Globus pallidus (tissue), 1 donor: ENCODE measurements around the gene FAM13A.
A peak's percentile ranks its signal among the peaks of the same experiment; 100 is the strongest.
"Not testable (repeated sequence)": the region's sequence is repeated elsewhere in the genome, so short reads cannot be mapped to it uniquely, and the experiment has no call there.

ENCODE experiments used
- DNase-seq: peaks from one replicate; pipeline ENCODE4 v3.0.0-alpha.2; 2015; ENCODE audit warnings: low spot score

FAM13A gene

DNA sequence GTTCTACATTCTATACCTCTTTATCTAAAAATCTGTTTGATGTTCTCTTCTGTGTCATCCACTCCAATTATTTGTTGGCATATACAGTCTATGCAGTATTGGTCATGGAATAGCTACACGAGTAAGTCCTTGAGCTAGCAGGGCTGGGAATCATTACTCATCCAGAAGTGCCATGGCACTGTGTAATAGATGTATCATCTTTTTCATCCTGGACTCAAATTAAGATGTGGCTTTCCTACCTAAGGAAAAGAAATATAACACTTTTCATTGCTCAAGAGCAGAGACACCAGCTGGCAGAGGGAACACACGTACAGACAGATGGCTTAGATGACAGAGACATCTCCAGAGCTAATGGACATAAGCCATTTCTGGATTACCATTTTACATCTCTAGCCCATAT lies 159.8 kb downstream of the FAM13A start:
- DNase-seq: no peak

- DNase-seq: no peak
Observed at GRCh38 chr4:88893961-88894360, 163.0 kb downstream of the FAM13A start.

- no peak for DNase-seq
Observed at GRCh38 chr4:88892646-88893045, 164.3 kb downstream of the FAM13A start.

GRCh38 chr4:88891636-88892035 lies 165.3 kb downstream of the FAM13A start:
- no peak for DNase-seq

GRCh38 chr4:88887409-88887808 lies 169.6 kb downstream of the FAM13A start:
- DNase-seq: not testable (repeated sequence)

DNA sequence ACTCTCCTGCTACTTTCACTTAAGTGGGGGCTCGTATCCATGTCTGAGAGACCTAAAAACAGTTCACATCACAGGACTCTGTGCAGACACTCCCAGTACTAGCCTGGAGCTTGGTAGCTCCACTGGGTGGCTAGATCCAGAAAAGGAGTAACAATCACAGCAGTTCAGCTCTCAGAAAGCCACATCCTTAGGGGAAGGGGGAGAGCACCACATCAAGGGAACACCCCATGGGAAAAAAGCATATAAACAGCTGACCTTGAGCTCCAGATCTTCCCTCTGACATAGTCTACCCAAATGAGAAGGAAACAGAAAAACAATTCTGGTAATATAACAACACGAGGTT lies 175.8 kb downstream of the FAM13A start:
- DNase-seq: no peak

DNA sequence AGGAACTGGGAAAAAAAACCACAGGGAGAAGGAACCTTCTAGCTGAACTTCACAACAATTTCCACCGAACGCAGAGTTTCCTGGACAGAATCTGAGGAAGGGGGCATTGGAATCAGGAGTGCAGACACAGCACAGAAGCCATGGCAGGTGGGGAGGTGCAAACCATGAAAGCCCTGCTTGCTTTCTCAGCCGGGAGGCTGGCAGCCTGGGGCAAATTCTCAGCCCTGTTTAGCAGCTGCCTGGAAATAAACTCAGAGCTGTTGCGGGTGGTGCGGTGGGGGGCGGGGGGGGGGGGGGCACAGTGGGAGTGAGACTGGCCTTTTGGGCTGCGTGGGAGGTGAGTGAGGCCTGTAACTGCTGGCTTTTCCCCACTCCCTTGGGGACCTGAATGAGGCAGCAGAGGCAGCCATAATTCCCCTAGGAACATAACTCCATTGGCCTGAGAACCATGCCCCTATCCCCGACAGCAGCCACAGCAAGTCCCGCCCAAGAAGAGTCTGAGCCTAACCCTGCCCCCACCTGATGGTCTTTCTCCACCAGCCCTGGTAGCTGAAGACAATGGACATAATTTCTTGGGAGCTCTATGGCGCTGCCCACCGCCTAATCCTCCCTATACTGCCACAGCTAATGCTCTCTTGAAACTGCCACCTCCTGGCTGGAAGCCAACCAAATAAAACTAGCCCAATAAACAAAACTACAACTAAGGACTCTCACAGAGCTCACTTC lies 176.3 kb downstream of the FAM13A start:
- DNase-seq: no peak

GRCh38 chr4:88879991-88880390 lies 177.0 kb downstream of the FAM13A start:
- DNase-seq: no peak

- DNase-seq: no peak
Observed at GRCh38 chr4:88878642-88879041, 178.3 kb downstream of the FAM13A start.

GRCh38 chr4:88870428-88870827 lies 186.6 kb downstream of the FAM13A start:
- DNase-seq: no peak

GRCh38 chr4:88868510-88868909 lies 188.5 kb downstream of the FAM13A start:
- DNase-seq: no peak

- DNase-seq: no peak
Observed at GRCh38 chr4:88866862-88867550, 190.0 kb downstream of the FAM13A start.

- DNase-seq: no peak
Observed at GRCh38 chr4:88865466-88865865, 191.5 kb downstream of the FAM13A start.

GRCh38 chr4:88865046-88865445 lies 191.9 kb downstream of the FAM13A start:
- no peak for DNase-seq

GRCh38 chr4:88860586-88860985 lies 196.4 kb downstream of the FAM13A start:
- DNase-seq: no peak

DNA sequence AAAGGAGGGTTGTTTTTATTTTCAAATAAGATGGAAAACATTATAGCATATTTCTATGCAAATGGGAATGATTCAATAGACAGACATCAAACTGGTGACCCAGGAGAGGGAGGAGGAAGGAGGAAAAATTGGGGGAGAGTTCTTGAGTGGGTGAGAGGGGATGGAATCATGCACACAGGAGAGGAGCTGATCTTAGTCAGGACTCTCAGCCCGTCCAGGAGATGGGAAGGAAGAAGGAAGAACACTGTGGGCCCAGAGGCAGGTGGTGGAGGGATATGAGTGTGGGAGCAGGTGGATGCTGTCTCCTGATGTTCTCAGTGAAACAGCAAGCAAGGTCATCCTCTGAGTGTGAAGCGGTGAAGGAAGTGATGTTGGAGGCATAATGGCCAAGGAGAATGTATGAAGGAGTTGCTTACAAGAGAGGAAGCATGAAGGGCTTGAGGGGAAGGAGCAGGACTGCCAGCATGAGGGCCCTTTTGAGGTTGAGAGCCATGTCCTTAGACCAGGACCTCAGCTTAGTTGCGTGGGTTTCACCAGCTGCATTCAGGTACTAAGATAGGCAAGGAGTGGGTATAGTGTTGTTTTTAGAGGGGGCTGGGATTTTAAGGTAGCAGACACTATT lies 197.7 kb downstream of the FAM13A start:
- peak; percentile 5 for DNase-seq

DNA sequence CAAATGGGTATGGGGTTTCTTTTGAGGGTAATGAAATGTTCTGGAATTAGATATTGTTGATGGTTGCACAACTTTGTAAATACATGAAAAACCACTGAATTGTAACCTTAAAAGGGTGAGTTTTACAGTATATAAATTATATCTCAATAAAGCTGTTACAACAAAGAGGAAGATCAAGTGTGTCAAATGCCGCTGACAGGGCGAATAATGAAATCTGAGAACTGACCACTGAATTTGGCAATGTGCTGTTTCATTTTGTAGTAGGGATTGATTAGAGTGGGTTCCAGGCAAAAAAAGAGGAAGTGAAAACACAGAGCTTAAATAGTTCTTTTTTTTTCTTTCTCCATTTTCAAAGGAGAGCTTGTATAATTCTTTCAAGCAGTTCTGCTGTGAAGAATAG lies 198.2 kb downstream of the FAM13A start:
- DNase-seq: peak; percentile 49

DNA sequence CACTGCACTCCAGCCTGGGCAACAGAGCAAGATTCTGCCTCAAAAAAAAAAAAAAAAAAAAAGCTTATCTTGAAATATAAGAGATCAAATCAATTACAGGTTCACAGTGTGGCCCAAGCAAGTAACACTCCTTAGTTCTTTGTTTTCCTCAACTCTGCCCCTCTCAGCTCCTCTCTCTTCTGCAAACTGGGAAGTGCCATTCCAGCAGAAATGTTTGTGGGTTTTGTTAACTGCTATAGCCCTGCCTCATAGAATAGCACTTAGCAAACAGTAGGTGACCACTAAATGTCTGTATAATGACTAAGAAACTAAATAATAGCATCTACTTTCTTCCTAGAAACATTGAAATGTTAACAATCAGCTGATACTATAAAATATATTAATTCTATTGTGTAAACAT lies 199.4 kb downstream of the FAM13A start:
- DNase-seq: peak; percentile 9

- DNase-seq: no peak
Observed at GRCh38 chr4:88854481-88854880, 202.5 kb downstream of the FAM13A start.

DNA sequence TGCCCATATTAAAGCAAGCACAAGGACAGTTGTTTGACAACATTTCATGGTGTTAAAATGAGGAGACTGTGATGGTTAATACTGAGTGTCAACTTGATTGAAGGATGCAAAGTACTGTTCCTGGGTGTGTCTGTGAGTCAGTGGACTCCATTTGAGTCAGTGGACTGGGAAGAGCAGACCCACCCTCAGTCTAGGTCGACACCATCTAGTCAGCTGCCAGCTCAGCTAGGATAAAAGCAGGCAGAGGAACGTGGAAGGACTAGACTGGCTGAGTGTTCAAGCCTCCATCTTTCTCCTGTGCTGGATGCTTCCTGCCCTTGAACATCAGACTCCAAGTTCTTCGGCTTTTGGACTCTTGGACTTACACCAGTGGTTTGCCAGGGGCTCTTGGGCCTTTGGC lies 203.4 kb downstream of the FAM13A start:
- not testable (repeated sequence) for DNase-seq

- DNase-seq: no peak
Observed at GRCh38 chr4:88846206-88846790, 210.7 kb downstream of the FAM13A start.

DNA sequence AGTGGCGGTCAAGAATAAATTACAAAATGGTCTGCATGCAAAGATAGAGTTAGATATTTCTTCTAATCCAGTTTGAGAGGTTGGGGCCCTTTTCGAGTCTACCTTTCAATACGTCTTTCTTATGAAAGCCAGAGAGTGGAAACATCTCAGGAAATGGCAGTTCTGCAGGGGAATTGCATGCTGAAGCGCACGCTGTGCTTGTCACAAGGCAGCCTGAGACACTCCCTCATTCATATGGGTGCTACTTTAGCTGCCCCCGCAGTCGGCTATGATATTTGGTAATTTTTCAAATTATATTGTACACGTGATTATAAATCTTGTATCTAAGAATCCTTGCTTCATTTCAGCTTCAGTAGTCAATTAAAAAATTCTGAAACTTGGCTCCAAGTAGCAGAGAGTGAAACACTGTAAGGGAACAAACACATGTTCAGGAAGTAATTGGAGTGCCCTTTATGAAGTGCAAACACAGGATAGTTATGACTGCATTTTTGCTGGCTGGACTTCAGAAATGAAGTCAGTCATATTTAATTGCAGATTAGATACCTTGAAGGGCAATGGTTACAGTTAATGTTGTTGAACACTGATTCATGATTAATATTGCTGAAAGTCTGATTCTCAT lies 213.8 kb downstream of the FAM13A start:
- DNase-seq: no peak

DNA sequence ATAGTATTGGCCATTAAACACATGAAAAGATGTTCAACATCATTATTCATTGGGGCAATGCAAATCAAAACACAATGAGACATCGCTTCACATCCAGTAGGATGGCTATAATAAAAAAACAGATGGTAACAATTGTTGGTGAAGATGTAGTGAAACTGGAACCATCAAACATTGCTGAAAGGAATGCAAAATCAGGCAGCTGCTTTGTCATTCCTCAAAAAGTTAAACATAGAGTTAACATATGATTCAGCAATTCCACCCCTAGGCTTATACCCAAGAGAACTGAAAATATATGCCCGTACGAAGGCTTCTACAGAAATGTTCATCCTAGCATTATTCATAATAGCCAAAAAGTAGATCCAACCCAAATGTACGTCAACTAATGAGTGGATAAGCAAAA lies 215.3 kb downstream of the FAM13A start:
- DNase-seq: no peak
